H1 (cell line): ENCODE data around the gene KRT1. TPM values are rescaled to one million over a fixed set of nuclear protein-coding genes. Genes with fewer than 3 reads are reported as not detected.

ENCODE experiments used
- CTCF ChIA-PET: fragments of 300-600 bp; sonication (Branson Sonifier 250); formaldehyde crosslinking; loops from one replicate; lab custom pipeline; 2021; ENCODE audit not compliant: partially characterized antibody; lab: Charles Lee
- POLR2A ChIA-PET: fragments of 300-600 bp; sonication (Branson Sonifier 250); formaldehyde crosslinking; loops from one replicate; lab custom pipeline; 2021; ENCODE audit warnings: inconsistent platforms; ENCODE audit not compliant: partially characterized antibody; lab: Charles Lee
- DNase-seq, 2 experiments: peaks; one replicate each; pipeline versions ENCODE4 v3.0.0 to v3.0.0-alpha.2; 2010 to 2022; ENCODE audit warnings: low spot score in 2 of 2, low read depth in 1 of 2, mixed read lengths in 1 of 2
- FAIRE-seq: peaks from 2 replicates; lab custom pipeline; 2011; peaks lifted over from hg19 to GRCh38; lab: Jason Lieb, UNC
- H2AFZ ChIP-seq: 2 replicates; pipeline ENCODE4 v1.8.1; 2012; ENCODE audit warnings: low read length, inconsistent platforms
- H2AK5ac ChIP-seq: 2 replicates; pipeline ENCODE4 v1.6.1; 2013; ENCODE audit warnings: low read depth, low read length
- H2BK120ac ChIP-seq: replicated peaks from 2 replicates; pipeline ENCODE3; 2013; ENCODE audit warnings: low read depth, low read length, inconsistent platforms
- H2BK12ac ChIP-seq: 2 replicates; pipeline ENCODE4 v1.6.1; 2013; ENCODE audit warnings: low read depth, low read length
- H2BK15ac ChIP-seq: 2 replicates; pipeline ENCODE4 v1.6.1; 2013; ENCODE audit warnings: low read length
- H2BK20ac ChIP-seq: 2 replicates; pipeline ENCODE4 v1.6.1; 2013; ENCODE audit warnings: low read length
- H2BK5ac ChIP-seq: 2 replicates; pipeline ENCODE4 v1.6.1; 2013; ENCODE audit warnings: low read depth, low read length
- H3K14ac ChIP-seq: 2 replicates; pipeline ENCODE4 v1.6.1; 2013; ENCODE audit warnings: inconsistent platforms; ENCODE audit not compliant: insufficient read length
- H3K18ac ChIP-seq: 2 replicates; pipeline ENCODE4 v1.6.1; 2013; ENCODE audit warnings: low read length; ENCODE audit errors: extremely low read depth
- H3K23ac ChIP-seq: 2 replicates; pipeline ENCODE4 v1.6.1; 2013; ENCODE audit warnings: inconsistent platforms; ENCODE audit not compliant: insufficient read length
- H3K23me2 ChIP-seq: 2 replicates; pipeline ENCODE4 v1.6.1; 2013; ENCODE audit warnings: low read depth, low read length
- H3K27ac ChIP-seq: 2 replicates; pipeline ENCODE4 v1.6.1; 2011; ENCODE audit warnings: low read depth, low read length, inconsistent platforms
- H3K27me3 ChIP-seq, 4 experiments: replicated peaks in 1 of 4; 1 replicate in 1 of 4; 2 replicates in 3 of 4; pipeline versions ENCODE4 v1.6.1 to v1.8.1; 2011 to 2013; ENCODE audit warnings: low read length in 3 of 4, mild to moderate bottlenecking in 3 of 4, inconsistent platforms in 2 of 4, mixed read lengths in 2 of 4, moderate library complexity in 1 of 4; ENCODE audit not compliant: control insufficient read depth in 3 of 4, insufficient read depth in 3 of 4; ENCODE audit errors: extremely low read depth in 1 of 4
- H3K36me3 ChIP-seq, 4 experiments: 2 replicates each; pipeline versions ENCODE4 v1.6.1 to v1.8.1; 2011 to 2013; ENCODE audit warnings: mild to moderate bottlenecking in 4 of 4, low read length in 3 of 4, moderate library complexity in 2 of 4, control low read depth in 1 of 4, inconsistent platforms in 1 of 4; ENCODE audit not compliant: insufficient read depth in 4 of 4, control insufficient read depth in 2 of 4
- H3K4ac ChIP-seq: replicated peaks from 2 replicates; pipeline ENCODE3; 2013; ENCODE audit warnings: low read length, low read depth, mixed read lengths, inconsistent platforms; ENCODE audit not compliant: insufficient read length
- H3K4me1 ChIP-seq, 4 experiments: replicated peaks in 1 of 4; 1 replicate in 1 of 4; 2 replicates in 3 of 4; pipeline versions ENCODE4 v1.6.1 to v1.8.1; 2011 to 2013; ENCODE audit warnings: low read length in 3 of 4, inconsistent platforms in 2 of 4, mixed read lengths in 1 of 4; ENCODE audit not compliant: insufficient read depth in 4 of 4, control insufficient read depth in 3 of 4
- H3K4me2 ChIP-seq, 2 experiments: 2 replicates each; pipeline versions ENCODE4 v1.6.1 to v1.8.1; 2011 to 2013; ENCODE audit warnings: low read depth in 2 of 2, low read length in 2 of 2, control low read depth in 1 of 2, inconsistent platforms in 1 of 2, mild to moderate bottlenecking in 1 of 2; ENCODE audit not compliant: insufficient read depth in 1 of 2
- H3K4me3 ChIP-seq, 4 experiments: fragments of 200-600, 300-600 bp in 1 of 4; sonication (generic), shearing (Covaris generic), sonication (Bioruptor Twin) in 1 of 4; 2 replicates each; pipeline versions ENCODE4 v1.5.1 to v1.8.1; 2011 to 2016; ENCODE audit warnings: low read length in 4 of 4, low read depth in 3 of 4, control low read depth in 2 of 4, inconsistent platforms in 2 of 4, mild to moderate bottlenecking in 2 of 4, mixed read lengths in 1 of 4, moderate library complexity in 1 of 4; ENCODE audit not compliant: insufficient read depth in 2 of 4; ENCODE audit errors: extremely low read depth in 1 of 4
- H3K56ac ChIP-seq: replicated peaks from 2 replicates; pipeline ENCODE3; 2013; ENCODE audit warnings: low read depth, mild to moderate bottlenecking, mixed read lengths, low read length, inconsistent platforms; ENCODE audit not compliant: insufficient read length
- H3K79me1 ChIP-seq: 2 replicates; pipeline ENCODE4 v1.6.1; 2013; ENCODE audit warnings: low read depth, low read length, control low read depth
- H3K79me2 ChIP-seq, 2 experiments: 2 replicates each; pipeline versions ENCODE4 v1.6.1 to v1.8.1; 2012 to 2013; ENCODE audit warnings: low read length in 2 of 2, mild to moderate bottlenecking in 2 of 2, inconsistent platforms in 1 of 2; ENCODE audit not compliant: insufficient read depth in 2 of 2, control insufficient read depth in 1 of 2
- H3K9ac ChIP-seq, 4 experiments: replicated peaks in 1 of 4; 1 replicate in 1 of 4; 2 replicates in 3 of 4; pipeline versions ENCODE4 v1.6.1 to v1.8.1; 2011 to 2013; ENCODE audit warnings: low read depth in 3 of 4, low read length in 3 of 4, control low read depth in 2 of 4, mild to moderate bottlenecking in 2 of 4, moderate library complexity in 2 of 4, inconsistent platforms in 1 of 4; ENCODE audit errors: extremely low read depth in 1 of 4
- H3K9me3 ChIP-seq, 2 experiments: 2 replicates each; pipeline versions ENCODE4 v1.6.1 to v1.8.1; 2012 to 2013; ENCODE audit warnings: mild to moderate bottlenecking in 2 of 2, moderate library complexity in 2 of 2, control low read depth in 1 of 2, inconsistent platforms in 1 of 2, low read depth in 1 of 2, low read length in 1 of 2, mixed read lengths in 1 of 2; ENCODE audit not compliant: insufficient read depth in 2 of 2
- H4K20me1 ChIP-seq, 2 experiments: replicated peaks in 1 of 2; 2 replicates each; pipeline versions ENCODE3 to v1.8.1; 2011 to 2013; ENCODE audit warnings: inconsistent platforms in 2 of 2, low read length in 2 of 2, mild to moderate bottlenecking in 1 of 2; ENCODE audit not compliant: insufficient read depth in 2 of 2, control insufficient read depth in 1 of 2
- H4K5ac ChIP-seq: 2 replicates; pipeline ENCODE4 v1.6.1; 2013; ENCODE audit warnings: low read length, low read depth, mixed read lengths, inconsistent platforms; ENCODE audit not compliant: insufficient read length
- H4K8ac ChIP-seq: 2 replicates; pipeline ENCODE4 v1.8.0; 2013; ENCODE audit warnings: mild to moderate bottlenecking, moderate library complexity, low read length, inconsistent platforms; ENCODE audit not compliant: insufficient read depth; ENCODE audit errors: extremely low read depth
- H4K91ac ChIP-seq: replicated peaks from 2 replicates; pipeline ENCODE3; 2013; ENCODE audit warnings: low read length, mixed read lengths, inconsistent platforms; ENCODE audit not compliant: insufficient read length
- WGBS, 2 experiments: shearing (Covaris generic) in 1 of 2; methylation state at CpG; one replicate each; pipeline versions ENCODE4 v1.1.6 to v1.1.7; 2013 to 2015; ENCODE audit warnings: low lambda C conversion rate in 2 of 2, mixed read lengths in 2 of 2, inconsistent platforms in 1 of 2, low coverage in 1 of 2, missing lambda C conversion rate in 1 of 2; ENCODE audit not compliant: insufficient replicate concordance in 2 of 2, insufficient coverage in 1 of 2, insufficient read length in 1 of 2; ENCODE audit errors: extremely low coverage in 1 of 2, missing lambda C conversion rate in 1 of 2; 5-methylcytosine and 5-hydroxymethylcytosine counted together
- polyA plus RNA-seq, 7 experiments: library from polyadenylated mRNA; depleted of rRNA in 3 of 7; stranded (reverse) in 5 of 7; unstranded in 2 of 7; fragments of >200 nt in 5 of 7; fragments of 200-250 nt in 2 of 7; gene quantifications; 1 replicate in 5 of 7; 2 replicates in 1 of 7; 4 replicates in 1 of 7; pipeline versions ENCODE4 v1.2.1 to v1.2.3, GENCODE V29; 2011 to 2013; ENCODE audit warnings: missing spikeins in 2 of 7, mixed read lengths in 2 of 7
- total RNA-seq: library from RNA; stranded (reverse); fragmentation: NEBNext Ultra II Directional; extraction: Animal tissue kit (Norgen Biotek cat#: 25700); gene quantifications from 2 replicates; pipeline ENCODE4 v1.2.1, GENCODE V29; 2021

KRT1 gene
- total and polyA plus RNA-seq, 2 of the 8 experiments (the other 6 are each of a cell fraction or from before 2014, with no cell fraction given), result not detected

DNA sequence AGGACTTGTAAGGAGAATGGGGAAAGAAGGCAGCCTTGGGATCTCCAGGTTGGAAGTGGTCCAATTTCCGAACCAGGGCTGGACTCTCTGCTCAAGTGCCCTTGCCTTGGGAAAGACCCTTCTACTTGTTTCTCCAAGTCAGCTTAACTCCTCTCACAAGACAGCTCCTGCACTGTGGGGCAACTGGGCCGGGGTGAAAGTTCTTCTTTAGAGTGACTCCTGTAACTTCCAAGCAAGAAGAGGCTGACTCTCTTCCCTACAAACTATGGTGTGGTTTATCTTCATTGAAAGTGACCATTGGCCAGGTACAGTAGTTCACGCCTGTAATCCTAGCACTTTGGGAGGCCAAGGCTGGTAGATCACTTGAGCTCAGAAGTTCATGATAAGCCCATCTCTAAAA is 13.7 kb downstream of the KRT1 start:
- no peak overlapping the region for H2BK20ac ChIP-seq
- POLR2A ChIA-PET, result no interaction called here
- CTCF ChIA-PET, result interaction anchor here (0.6 to 5.8 kb wide), 22 partner anchors 8 to 286 kb away, joined by 3 to 26 read pairs (median 4); partner anchors contain the start of gene KRT1
- H2BK15ac ChIP-seq, result no peak overlapping the region
- no peaks in the 10 kb centered on the region for H3K79me2 ChIP-seq
- no peaks in the 10 kb centered on the region for H3K79me1 ChIP-seq
- H3K14ac ChIP-seq, result no peak overlapping the region
- no peak for DNase-seq
- no peak overlapping the region for H3K27ac ChIP-seq
- no peaks in the 10 kb centered on the region for H3K27me3 ChIP-seq
- H3K9ac ChIP-seq, result no peak overlapping the region
- H3K4me1 ChIP-seq, result no peaks in the 10 kb centered on the region
- FAIRE-seq, result no peak
- no peak overlapping the region for H2BK5ac ChIP-seq
- H3K4ac ChIP-seq, result no peak overlapping the region
- no peak overlapping the region for H3K4me3 ChIP-seq
- WGBS, 2 experiments, result 91% methylated on average over 3 of the region's 3 CpGs; no CpG with 5 or more reads in 1 of the 2 experiments
- no peak overlapping the region for H2BK12ac ChIP-seq
- H3K23ac ChIP-seq, result no peak overlapping the region
- no peaks in the 10 kb centered on the region for H3K23me2 ChIP-seq
- H4K5ac ChIP-seq, result no peak overlapping the region
- no peak overlapping the region for H3K56ac ChIP-seq
- H4K91ac ChIP-seq, result no peak overlapping the region
- no peak overlapping the region for H2AFZ ChIP-seq
- no peaks in the 10 kb centered on the region for H3K36me3 ChIP-seq
- H3K18ac ChIP-seq, result no peak overlapping the region
- H3K9me3 ChIP-seq, result no peaks in the 10 kb centered on the region
- no peaks in the 10 kb centered on the region for H4K20me1 ChIP-seq
- no peak overlapping the region for H4K8ac ChIP-seq
- H2AK5ac ChIP-seq, result no peak overlapping the region
- H3K4me2 ChIP-seq, result no peak overlapping the region
- H2BK120ac ChIP-seq, result no peak overlapping the region
